Nephron progenitor cell (in vitro differentiated cells): Measurements from ENCODE around the gene KLK10.
A peak's percentile ranks its signal among the peaks of the same experiment; 100 is the strongest.

Source experiments
- DNase-seq: peaks from one replicate; pipeline ENCODE4 v3.0.0; 2021
- H3K27ac Mint-ChIP-seq: 2 replicates; pipeline ENCODE4 v1.8.0; 2021; ENCODE audit warnings: mild to moderate bottlenecking, moderate library complexity, mixed read lengths
- H3K27me3 Mint-ChIP-seq: 2 replicates; pipeline ENCODE4 v1.8.0; 2021; ENCODE audit warnings: mild to moderate bottlenecking, low read depth, mixed read lengths; ENCODE audit not compliant: poor library complexity
- H3K36me3 Mint-ChIP-seq: 2 replicates; pipeline ENCODE4 v1.8.0; 2021; ENCODE audit warnings: low read depth, mixed read lengths
- H3K4me1 Mint-ChIP-seq: 2 replicates; pipeline ENCODE4 v1.8.0; 2021; ENCODE audit warnings: mixed read lengths
- H3K4me3 Mint-ChIP-seq: 2 replicates; pipeline ENCODE4 v1.8.0; 2021; ENCODE audit warnings: mild to moderate bottlenecking, moderate library complexity, mixed read lengths
- H3K9me3 Mint-ChIP-seq: 2 replicates; pipeline ENCODE4 v1.8.0; 2021; ENCODE audit warnings: mild to moderate bottlenecking, moderate library complexity, mixed read lengths
- TF ChIP-seq, protein P1 (sequence below): fragments of 200-600 bp; sonication (generic); IDR thresholded peaks from 2 replicates; pipeline ENCODE4 v1.5.0; 2021; ENCODE audit warnings: antibody characterized with exemption

KLK10 gene

DNA sequence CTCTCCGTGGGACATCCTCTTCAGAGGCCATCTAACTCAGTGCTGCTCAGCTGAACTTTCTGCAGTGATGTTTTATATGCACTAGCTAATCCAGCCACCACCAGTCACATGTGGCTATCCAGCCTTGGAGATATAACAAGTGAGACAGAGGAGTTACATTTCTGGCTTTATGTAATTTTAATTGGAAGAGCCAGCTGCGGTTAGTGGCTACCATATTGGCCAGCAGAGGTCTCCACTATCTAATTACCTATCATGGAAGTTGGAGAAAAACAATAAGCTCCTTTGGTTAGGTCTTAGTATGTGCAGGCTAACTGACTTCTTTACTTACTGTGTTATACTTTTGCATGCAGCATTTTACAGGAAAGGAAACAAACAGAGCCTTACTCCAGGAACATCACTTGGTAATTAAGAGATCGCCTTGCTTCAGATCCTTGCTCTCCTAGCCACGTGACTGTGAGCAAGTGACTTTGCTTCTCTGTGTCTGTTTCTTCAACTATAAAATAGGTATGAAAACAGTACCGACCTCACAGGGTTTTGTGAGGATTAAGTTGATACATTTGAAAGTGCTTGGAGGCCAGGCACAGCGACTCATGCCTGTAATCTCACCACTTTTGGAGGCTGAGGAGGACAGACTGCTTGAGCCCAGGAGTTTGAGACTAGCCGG is 1.6 kb upstream of the KLK10 start:
- TF ChIP-seq, protein P1, sequence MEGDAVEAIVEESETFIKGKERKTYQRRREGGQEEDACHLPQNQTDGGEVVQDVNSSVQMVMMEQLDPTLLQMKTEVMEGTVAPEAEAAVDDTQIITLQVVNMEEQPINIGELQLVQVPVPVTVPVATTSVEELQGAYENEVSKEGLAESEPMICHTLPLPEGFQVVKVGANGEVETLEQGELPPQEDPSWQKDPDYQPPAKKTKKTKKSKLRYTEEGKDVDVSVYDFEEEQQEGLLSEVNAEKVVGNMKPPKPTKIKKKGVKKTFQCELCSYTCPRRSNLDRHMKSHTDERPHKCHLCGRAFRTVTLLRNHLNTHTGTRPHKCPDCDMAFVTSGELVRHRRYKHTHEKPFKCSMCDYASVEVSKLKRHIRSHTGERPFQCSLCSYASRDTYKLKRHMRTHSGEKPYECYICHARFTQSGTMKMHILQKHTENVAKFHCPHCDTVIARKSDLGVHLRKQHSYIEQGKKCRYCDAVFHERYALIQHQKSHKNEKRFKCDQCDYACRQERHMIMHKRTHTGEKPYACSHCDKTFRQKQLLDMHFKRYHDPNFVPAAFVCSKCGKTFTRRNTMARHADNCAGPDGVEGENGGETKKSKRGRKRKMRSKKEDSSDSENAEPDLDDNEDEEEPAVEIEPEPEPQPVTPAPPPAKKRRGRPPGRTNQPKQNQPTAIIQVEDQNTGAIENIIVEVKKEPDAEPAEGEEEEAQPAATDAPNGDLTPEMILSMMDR, result peak; percentile 67
- Mint-ChIP-seq H3K9me3 (peaks cover 18% of the 10 kb centered on the region), H3K4me1 (peaks cover 23% of the 10 kb centered on the region), H3K4me3 (no peak overlapping the region), H3K36me3 (no peaks in the 10 kb centered on the region), H3K27ac (no peak overlapping the region), H3K27me3 (peaks cover 86% of the 10 kb centered on the region)
- DNase-seq, result no peak

DNA sequence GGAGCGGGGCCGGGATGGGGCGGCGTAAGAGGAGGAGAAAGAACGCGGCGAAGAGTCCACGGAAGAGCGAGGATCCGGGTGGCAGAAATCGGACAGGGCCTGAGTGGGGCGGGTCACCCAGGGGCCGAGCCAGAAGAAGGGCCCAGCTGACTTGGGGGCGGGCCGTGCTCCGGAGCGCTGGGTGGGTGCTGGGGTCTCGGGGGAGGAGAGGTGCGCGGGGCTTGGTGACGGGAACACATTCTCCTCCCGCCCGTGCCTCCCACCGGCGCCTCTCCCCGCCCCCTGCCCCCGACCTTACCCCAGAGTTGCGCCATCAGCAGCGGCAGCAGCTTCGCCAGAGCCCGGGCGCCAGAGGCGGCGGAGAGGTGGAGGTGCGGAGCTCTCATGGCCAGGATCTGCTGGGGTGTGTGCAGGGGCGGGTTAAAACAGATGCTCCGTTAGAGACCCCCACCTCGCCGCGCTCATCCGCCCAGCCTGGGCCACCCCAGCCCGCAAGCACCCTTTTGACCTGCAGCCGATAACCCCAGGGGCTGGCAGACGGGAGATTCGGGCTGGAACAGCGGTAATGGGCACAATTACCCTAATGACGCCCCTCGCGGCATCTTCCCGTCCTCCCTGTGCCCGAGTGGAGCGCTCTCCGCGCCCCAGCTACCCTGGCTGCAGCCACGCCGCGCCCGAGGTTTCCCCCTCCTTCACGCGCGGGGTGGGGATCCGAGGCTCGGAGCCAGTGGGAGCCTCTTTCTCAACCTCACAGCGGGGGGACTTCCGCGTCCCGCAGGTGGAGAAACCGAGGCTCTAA is 565 bp downstream of the KLK10 start:
- H3K4me3 Mint-ChIP-seq, result peak overlapping the region; percentile 75
- H3K27me3 Mint-ChIP-seq, result peaks cover 92% of the 10 kb centered on the region

DNA sequence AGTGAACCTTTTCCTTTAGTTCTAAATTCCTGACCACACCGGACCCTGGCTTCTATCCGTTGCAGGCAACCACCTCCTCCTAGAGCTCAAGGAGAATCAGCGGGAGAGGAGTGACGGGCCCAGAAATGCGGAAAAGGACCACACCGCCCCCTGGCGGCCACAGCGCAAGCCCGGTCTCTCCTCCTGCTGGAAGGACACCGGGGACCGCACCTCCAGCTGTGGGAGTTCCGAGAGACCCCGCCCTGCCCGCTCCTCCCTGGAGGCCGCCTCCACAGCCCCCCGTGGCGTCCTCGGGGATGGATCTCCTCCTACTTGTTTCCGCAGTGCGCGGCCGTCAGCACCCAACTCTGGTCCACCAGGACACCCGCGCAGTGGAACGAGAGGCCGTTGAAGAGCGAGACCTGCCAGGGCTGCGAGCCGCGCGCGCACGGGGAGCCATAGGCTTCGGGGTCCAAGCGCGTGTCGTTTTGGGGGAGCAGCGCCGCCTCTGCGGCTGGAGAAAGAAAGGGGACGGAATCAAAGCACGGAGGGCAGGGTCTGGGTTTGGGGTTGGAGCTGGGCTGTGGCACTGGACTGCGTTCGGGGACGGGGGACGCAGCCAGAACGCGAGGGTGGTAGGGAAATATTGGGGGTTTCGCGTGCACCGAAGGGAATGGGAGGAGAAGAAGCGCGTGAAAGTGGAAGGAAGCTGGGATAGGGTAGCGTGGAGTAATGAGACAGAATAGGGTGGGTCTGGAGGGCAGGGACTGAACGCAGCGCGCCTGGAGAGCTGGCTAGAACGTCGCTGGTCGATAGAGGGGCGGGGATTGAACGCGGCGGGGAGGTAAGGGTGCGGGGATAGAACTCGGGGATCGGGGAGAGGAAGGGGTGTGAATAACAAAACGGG is 2.5 kb downstream of the KLK10 start:
- peaks cover 21% of the 10 kb centered on the region for H3K9me3 Mint-ChIP-seq
- H3K27me3 Mint-ChIP-seq, result peaks cover 84% of the 10 kb centered on the region

More for the DNA sequence above, 565 bp downstream of the KLK10 start:
- Mint-ChIP-seq H3K27ac (no peak overlapping the region), H3K4me1 (peaks cover 14% of the 10 kb centered on the region), H3K9me3 (peaks cover 21% of the 10 kb centered on the region), H3K36me3 (no peaks in the 10 kb centered on the region)
- peak; percentile 36 for DNase-seq
- TF ChIP-seq, protein P1, result no peak

DNA sequence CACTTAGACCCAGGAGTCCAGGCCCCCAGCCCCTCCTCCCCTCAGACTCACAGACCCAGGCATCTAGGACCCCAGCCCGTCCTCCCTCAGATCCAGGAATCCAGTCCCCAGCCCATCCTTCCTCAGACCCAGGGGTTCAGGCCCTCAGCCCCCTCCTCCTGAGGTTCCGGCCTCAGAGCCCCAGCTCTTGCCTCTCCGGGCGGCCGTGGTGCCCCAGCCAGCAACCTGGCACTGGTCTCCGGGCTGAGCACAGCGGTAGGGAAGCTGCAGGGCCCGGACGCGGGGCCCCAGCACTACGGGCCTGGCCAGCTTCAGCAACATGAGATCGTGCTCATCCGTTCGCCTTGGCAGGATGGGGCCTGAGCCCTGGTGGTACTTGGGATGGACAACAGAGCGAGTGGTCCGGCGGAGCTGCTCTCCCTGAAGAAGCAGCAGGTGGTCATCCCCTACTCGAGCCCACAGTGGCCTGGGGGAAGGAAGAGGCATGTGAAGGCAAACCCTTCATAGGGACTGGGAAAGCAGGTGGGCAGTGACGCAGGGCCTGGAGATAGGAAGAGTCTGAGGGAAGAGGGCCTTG is 3.7 kb downstream of the KLK10 start:
- TF ChIP-seq, protein P1, result no peak
- Mint-ChIP-seq H3K9me3 (peaks cover 21% of the 10 kb centered on the region), H3K27me3 (peaks cover 91% of the 10 kb centered on the region), H3K27ac (no peak overlapping the region), H3K4me3 (peak overlapping the region; percentile 61), H3K36me3 (no peaks in the 10 kb centered on the region), H3K4me1 (peaks cover 14% of the 10 kb centered on the region)
- DNase-seq, result no peak

More for the DNA sequence above, 2.5 kb downstream of the KLK10 start:
- no peaks in the 10 kb centered on the region for H3K36me3 Mint-ChIP-seq
- TF ChIP-seq, protein P1, result peak; percentile 72
- peaks cover 14% of the 10 kb centered on the region for H3K4me1 Mint-ChIP-seq
- peak; percentile 77 for DNase-seq
- peak overlapping the region; percentile 84 for H3K4me3 Mint-ChIP-seq
- no peak overlapping the region for H3K27ac Mint-ChIP-seq

DNA sequence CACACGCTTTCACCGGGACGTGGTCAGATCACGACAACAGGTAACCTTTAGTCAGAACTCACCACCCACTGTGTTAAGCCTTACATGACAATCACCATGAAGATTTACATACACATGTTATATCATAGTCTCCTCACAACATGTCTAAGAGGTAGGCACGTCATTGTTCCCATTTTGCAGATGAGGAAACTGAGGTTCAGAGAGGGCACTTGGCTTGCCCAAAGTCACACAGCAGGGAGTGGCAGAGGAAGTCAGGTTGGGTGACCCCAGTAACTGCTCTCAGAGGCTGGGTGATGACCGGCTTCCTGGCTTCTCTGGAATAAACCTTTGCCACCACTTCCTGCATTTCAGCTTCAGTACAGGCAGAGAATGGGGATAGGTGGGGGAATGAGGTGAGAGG is 5.3 kb downstream of the KLK10 start:
- peaks cover 90% of the 10 kb centered on the region for H3K27me3 Mint-ChIP-seq
- no peaks in the 10 kb centered on the region for H3K36me3 Mint-ChIP-seq

More for the DNA sequence above, 5.3 kb downstream of the KLK10 start:
- H3K4me1 Mint-ChIP-seq, result peaks cover 14% of the 10 kb centered on the region
- TF ChIP-seq, protein P1, result no peak
- no peak overlapping the region for H3K4me3 Mint-ChIP-seq
- DNase-seq, result no peak
- H3K27ac Mint-ChIP-seq, result no peak overlapping the region
- peaks cover 21% of the 10 kb centered on the region for H3K9me3 Mint-ChIP-seq
